HG03103 (cell line): ENCODE measurements around the gene TAAR2.
"Not testable (repeated sequence)": the region's sequence is repeated elsewhere in the genome, so short reads cannot be mapped to it uniquely, and the experiment has no call there.

ENCODE experiments used
- ATAC-seq: cut with Tn5 transposase; IDR thresholded peaks from one replicate; pipeline ENCODE4 v1.9.1; 2021; ENCODE audit warnings: low read depth; ENCODE audit not compliant: unreplicated experiment

The TAAR2 gene

GRCh38 chr6:132624175-132624574 is at the start of gene TAAR2:
TSS of gene TAAR2 (minus strand) at chr6:132624275. CDS start at chr6:132624275, 0 bp downstream.
- ATAC-seq = no peak

DNA sequence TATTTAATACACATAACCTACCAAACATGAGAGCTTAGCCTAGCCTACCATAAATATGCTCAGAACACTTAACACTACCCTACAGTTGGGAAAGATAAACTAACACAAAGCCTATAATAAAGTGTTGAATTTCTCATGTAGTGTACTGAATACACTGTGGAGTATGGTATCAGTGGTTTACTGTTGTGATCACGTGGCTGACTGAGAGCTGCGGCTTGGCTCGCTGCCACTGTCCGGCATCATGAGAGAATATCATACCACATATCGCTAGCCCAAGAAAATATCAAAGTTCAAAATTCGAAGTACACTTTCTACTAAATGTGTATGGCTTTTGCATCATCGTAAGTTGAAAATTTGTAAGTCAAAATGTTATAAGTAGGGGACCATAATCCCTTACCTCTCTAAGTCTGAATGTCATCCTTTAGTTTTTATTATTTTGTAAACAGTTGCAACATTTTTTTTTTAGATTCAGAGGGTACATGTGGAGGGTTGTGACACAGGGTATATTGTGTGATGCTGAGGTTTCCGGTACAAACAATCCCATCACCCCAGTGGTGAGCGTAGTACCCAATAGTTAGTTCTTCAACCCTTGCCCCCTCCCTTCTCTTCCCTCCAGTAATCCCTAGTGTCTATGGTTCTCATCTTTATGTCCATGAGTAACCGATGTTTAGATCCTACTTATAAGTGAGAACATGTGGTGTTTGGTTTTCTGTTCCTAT is 49.5 kb upstream of the TAAR2 start:
- no peak for ATAC-seq

DNA sequence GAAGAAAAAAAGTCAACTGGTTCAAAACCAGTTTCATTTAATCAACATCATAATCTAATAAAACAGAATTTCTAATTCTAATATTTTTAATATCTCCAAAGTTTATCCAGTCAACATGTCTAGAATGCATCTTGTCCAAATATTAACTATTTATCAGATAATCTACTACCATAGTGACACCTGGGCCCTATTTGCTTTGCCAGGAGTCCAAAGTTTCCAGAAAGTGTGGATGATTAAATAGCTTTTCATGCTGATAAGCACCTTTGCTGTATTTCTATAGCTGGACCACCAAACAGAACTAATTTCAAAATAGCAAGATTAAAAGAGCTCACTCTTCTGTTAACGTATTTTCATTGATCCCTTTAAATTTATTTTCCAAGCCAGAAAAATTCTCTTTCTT is 47.2 kb upstream of the TAAR2 start:
- no peak for ATAC-seq

- no peak for ATAC-seq
These were observed 45.7 kb upstream of the TAAR2 start for GRCh38 chr6:132669690-132670291.

GRCh38 chr6:132666118-132666517 is 42.0 kb upstream of the TAAR2 start:
- no peak for ATAC-seq

DNA sequence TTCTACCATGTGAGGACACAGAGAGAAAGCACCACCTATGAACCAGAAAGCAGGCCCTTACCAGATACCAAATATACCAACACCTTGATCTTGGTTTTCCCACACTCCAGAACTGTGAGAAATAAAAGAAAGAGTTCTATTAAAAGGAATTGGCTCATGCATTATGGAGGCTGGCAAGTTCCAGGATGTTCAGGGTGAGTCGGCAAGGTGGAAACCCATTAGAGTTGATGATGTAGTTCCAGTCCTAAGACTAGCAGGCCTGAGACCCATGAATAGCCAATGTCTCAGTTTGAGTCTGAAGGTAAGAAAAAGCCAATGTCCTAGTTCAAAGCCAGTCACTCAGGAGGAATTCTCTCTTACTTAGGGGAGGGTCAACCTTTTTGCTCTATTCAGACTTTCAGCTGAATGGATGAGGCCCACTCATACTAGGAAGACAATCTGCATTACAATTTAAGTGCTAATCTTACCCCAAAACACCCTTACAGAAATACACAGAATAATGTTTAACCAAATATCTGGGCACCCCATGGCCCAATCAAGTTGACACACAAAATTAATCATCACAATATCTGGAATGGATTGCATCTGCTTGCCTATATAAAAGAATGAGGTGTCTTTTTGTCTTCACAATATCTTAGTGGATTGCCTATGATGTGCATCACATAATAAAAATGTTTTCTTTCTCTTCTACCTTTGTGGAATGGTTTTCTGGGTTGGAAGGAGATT is 40.4 kb upstream of the TAAR2 start:
- no peak for ATAC-seq

DNA sequence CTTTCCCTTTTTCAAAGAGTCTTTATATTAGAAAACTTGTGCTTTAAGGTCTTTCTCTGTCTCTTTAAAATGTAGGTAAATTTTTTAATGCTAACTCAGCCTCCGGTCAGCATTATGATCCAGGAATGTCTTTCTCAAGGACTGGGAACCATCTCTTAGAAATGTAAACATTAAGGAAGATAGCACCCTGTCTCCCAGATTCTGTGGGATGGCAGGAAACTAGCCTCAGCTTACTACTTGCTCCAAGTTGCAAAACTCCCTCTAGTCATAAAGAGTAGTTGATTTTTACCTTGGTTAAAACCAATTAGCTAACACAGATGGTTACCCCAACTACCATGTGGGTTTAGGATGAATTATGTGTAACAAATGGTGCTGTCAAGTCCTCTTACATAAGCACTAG is 39.6 kb upstream of the TAAR2 start:
- ATAC-seq = no peak

- ATAC-seq = no peak
These were observed 37.8 kb upstream of the TAAR2 start for GRCh38 chr6:132661906-132662305.

DNA sequence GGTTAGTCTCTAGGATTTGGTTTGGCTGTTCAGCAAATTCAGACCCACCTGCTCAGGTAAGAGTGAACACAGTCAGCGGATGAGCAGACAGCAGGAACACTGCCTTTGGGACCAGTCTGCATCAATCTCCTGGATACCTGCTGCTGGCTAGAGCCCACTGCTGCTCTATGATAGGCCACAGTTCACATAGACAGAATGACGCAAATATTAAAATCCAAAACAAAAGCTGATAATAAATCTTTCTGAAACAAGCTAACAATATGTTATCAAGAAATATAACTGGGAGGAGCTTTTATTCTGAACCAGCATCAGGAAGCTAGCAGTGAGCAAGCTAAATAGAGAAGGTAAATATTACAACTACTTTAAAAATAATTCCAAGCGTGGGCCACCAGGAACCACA is 35.0 kb upstream of the TAAR2 start, which contains the start of gene TAAR1:
Gene TAAR1, minus strand, starts transcription at position 101 of the 400 bp plus-strand sequence. CDS start 13,179 bp downstream, outside the sequence.
- ATAC-seq = no peak

DNA sequence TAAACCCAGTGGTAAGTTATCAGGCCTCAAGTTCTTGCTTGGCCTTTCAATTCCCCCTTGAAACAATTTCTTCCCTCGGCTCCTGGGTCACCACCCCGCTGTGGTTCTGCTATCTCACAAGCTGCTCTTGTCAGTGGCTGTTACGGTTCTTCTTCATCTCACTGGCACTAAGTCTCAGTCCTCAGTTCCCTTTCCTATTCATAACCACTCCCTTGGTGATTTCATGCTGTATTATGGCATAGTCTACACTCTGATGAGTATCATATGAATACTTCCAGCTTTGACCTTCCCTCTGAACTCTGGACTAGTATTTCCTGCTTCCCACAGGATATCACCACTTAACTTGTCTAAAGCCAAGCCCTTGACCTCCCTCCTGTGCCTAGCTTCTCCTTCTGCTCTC is 27.0 kb upstream of the TAAR2 start:
- peak; percentile 48 for ATAC-seq

GRCh38 chr6:132650429-132650828 is 26.4 kb upstream of the TAAR2 start:
- no peak for ATAC-seq

DNA sequence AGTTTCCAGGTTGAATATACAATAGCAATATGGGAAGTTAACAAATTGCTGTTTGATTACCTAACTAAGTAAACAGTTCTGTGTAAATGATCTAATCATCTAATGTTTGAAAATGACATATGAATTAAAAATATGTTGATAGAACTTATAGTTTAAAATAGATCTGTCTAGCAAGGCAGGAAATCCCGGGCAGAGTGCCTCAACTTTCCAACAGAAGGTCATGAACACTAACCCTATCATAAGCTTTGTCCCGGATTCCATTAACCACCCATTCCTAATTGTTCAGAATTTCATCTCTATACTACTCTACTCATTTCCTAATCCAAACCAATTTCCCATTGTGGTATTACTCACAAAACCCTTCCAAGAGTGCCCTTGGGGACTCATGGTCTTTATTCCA is 24.8 kb upstream of the TAAR2 start:
- ATAC-seq = no peak

GRCh38 chr6:132648356-132648755 is 24.3 kb upstream of the TAAR2 start:
- peak; percentile 71 for ATAC-seq

GRCh38 chr6:132643547-132643946 is 19.5 kb upstream of the TAAR2 start:
- no peak for ATAC-seq

GRCh38 chr6:132637135-132637534 is 13.1 kb upstream of the TAAR2 start:
- ATAC-seq = not testable (repeated sequence)

DNA sequence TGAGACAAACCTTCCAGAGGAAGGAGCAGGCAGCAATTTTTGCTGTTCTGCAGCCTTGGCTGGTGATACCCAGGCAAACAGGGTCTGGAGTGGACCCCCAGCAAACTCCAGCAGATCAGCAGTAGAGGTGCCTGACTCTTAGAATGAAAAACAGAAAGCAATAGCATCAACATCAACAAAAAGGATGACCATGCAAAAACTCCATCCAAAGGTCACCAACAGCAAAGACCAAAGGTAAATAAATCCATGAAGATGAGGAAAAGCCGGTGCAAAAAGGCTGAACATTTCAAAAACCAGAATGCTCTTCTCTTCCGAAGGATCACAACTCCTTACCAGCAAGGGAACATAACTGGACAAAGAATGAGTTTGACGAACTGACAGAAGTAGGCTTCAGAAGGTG is 11.8 kb upstream of the TAAR2 start:
- ATAC-seq = not testable (repeated sequence)

DNA sequence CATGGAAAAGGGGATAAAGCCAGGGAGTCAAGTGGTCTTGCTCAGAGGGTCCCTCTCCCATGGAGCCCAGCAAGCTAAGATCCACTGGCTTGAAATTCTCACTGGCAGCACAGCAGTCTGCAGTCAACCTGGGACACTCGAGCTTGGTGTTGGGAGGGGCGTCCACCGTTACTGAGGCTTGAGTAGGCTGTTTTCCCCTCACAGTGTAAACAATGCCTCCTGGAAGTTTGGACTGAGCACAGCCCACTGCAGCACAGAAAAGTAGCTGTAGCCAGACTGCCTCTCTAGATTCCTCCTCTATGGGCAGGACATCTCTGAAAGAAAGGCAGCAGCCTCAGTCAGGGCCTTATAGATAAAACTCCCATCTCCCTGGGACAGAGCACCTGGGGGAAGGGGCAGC is 11.2 kb upstream of the TAAR2 start:
- not testable (repeated sequence) for ATAC-seq

- ATAC-seq = no peak
These were observed 10.7 kb upstream of the TAAR2 start for GRCh38 chr6:132634796-132635195.

DNA sequence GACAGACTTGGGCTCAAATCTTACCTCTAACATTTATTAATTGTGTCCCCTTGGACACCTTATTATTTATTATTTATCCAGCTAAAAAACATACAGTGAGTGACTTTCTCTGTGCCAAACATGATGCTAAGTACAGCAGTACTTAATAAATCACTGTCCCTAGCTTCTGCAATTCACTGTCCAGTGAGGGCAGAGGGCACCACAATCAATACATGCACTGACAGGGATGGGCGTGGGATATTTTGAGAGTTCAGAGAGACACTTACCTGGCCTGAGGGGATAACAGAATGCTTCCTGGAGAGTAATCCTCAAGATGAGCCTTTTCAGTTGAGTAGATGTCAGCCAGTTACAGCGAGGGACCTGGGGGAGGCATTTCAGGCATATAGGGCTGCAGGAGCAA is 9.3 kb upstream of the TAAR2 start:
- ATAC-seq = no peak

- ATAC-seq = no peak
These were observed 799 bp downstream of the TAAR2 start for GRCh38 chr6:132623106-132623845.

GRCh38 chr6:132616677-132617076 is 7.4 kb downstream of the TAAR2 start:
- ATAC-seq = no peak
